NCI-H2081 (cell line): Measurements from ENCODE around the gene SDK1.
"Not testable (repeated sequence)": the region's sequence is repeated elsewhere in the genome, so short reads cannot be mapped to it uniquely, and the experiment has no call there.

ENCODE experiments used
- DNase-seq, 2 experiments: peaks; one replicate each; lab custom pipeline; 2025; lab: John Stamatoyannopoulos, UW

The SDK1 gene

DNA sequence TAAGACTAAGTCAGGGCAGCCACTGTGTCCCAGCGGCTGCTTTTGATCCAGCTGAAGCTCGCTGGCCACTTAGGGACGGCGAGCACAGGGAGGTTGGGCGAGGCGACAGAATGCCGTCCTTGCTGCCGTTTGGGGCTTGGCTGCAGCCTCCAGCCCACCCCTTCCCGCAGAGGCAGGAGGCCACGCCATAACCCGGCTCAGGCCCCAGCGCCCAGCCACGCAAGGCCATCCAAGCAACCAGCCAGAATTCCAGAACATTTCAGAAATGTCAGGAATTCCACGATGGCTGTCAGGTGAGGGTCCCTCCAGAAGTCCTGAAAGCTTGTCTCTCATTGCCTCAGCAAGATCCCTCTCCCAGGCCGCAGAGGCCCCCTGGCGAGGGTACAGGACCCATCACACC, 901.9 kb downstream of the SDK1 start:
- DNase-seq: no peak

DNA sequence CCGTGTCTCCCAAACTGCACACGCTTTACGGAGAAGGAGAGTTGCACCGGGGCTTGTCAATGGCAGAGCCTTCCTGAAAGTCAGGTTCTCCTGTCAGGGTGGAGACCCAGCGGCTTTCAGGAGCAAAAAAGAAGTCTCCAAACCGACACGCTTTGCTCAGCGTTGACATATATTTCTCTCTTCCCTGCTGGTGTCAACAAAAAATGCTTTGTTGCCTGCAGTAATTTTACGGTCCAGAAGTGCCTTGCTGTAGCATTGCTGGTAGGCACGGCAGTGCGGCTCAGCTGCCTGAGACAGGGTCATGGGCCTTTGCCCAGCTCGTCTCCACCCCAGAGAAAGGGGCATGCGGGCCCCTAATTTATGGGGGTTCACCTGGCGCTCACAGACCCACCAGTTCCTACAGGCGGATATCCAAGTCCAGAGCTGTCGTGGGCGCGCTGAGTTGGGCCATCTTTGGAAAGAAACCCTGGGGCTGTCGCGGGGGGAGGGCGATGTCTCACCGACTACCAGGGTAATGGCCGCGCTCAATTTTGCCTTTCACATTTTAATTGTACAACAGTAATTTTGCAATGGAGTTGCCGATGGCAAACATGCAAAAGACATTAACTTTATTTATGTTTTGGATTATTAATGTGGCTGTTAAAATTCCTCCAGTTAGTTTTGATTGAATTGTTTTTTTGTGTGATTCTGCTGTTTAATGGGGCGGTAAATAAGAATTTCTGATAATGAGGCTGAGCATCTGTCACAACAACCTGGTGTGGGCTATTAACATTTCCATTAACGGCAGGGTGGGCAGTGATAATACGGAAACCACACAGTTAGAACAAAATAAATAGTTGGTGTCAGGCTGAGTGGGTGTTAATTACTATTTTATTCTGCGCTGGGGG, 902.8 kb downstream of the SDK1 start:
- DNase-seq: no peak

DNA sequence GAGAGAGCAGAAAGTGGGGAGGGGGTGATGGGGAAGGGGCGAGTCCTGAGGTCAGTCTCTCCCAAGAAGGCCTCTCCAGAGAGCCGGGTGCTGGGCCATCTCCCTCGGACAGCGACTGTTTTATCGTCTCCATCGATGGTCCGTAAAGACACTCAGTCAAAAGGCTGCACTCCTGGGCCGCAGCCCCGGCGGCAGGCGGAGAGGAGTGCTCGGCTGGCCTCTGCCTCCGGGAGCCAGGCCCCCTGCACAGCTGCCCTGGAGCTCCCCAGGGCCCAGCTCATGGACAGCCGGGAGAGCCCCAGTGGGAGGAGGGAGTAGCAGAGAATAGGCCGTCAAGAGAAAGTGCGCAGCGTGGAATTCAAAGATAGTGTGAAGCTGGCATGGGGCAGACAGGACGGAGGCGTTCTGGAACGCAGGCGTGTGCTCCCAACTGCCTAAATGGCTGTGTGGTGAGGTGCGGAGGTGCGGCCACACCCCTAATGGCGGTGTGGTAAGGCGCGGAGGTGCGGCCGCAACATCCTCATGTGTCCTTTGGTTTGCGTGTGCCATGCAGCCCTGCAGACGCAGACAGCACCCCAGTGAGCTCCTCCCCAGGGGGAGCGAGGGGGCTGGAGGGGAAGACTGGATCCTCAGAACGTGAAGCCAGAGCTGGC, 903.6 kb downstream of the SDK1 start:
- DNase-seq: no peak

DNA sequence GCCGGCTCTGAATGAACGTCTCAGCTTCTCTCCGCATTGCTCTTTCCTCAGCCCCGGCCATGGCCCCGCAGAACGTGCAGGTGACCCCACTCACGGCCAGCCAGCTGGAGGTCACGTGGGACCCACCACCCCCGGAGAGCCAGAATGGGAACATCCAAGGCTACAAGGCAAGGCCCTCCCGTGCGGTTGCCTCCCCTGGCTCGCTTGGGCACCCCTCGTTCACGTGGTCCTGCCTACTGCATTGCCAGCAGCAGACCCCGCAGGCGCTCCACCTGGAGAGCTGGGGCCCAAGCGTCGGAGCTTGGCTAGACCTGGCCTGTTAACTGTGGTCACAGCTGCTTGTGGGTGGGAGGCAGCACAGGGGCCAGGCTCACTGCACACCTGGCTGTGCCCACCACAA, 904.8 kb downstream of the SDK1 start:
- no peak for DNase-seq

DNA sequence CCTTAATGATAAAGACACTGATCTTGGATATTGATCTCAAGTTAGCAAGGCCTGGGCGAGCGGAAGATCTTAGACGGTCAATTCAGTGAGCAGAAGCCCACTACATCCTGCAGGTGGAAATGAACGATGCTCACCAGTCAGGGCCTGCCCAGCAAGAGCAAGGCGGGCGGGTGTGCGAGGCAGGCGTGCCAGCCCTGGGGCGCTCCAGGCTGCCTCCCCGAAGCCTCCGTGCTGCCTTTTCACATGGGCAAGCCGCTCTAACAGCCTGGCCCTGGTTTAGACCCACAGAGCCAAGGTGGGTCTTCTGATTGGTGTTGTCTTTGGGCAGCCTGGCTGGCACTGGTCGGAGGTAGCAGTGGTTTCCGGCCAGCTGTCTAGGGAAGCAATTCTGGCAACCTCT, 906.0 kb downstream of the SDK1 start:
- DNase-seq: no peak

DNA sequence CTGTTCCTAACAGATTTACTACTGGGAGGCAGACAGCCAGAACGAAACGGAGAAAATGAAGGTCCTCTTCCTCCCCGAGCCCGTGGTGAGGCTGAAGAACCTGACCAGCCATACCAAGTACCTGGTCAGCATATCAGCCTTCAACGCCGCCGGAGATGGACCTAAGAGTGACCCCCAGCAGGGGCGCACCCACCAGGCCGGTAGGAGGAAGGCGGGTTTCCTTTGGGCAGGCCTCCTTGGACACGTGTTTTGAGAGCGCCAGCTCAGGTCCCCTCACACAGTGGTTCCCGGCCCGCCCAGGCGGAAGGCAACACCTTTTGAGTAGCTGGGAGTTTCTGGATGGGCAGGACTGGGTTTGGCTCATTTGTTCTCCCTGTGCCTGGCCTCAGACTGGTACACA, 907.0 kb downstream of the SDK1 start:
- DNase-seq: no peak

DNA sequence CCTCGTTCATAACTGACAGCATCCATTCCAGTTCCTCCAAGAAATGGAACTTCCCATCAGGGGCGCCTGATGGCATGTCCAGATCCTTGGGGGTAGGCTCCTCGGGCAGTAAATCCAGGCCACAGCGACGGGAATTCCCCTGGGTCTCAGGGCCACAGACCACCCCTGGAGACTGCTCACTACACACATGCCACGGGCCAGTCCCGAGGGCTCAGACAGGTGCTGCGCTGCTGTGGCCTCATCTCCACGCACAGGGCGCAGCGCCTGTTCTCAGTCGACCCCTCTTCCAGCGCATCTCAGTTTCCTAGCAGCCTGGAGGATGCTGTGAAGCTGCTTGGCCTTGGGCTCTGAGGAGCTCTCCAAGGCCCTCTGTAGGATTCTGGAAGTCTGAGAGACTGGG, 907.5 kb downstream of the SDK1 start:
- DNase-seq: no peak

DNA sequence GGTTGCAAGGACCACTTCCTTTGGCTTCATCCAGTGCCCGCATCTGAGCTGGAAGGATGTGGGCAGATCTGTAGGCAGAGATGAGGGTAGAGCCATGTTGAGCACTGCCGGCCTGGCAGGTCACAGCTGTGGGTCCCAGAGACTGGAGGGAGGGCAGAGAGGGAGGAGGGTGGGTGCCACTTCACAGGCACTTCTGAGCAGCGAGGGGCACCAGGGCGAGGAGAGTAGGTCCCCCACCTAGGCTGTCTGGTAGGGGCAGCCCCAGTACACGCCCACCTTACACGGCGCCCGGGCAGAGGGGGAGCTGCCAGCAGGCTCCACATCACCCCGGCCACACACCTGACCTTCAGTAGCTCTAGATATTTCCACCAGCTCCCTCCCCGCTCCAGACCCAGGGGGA, 908.1 kb downstream of the SDK1 start:
- no peak for DNase-seq

DNA sequence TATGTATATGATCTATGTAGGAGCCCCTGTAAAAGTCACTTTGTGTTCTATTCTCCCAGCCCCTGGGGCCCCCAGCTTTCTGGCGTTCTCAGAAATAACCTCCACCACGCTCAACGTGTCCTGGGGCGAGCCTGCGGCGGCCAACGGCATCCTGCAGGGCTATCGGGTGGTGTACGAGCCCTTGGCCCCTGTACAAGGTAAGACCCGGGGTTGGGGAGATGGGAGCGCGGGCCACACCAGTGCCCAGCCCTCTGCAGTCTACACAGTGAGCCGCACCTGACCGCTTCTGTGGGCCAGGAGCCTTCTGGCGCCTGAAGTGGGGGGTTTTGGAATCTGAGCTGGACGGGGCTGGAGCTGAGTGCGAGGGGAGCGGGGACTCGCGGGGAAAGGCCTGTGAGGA, 908.9 kb downstream of the SDK1 start:
- no peak for DNase-seq

DNA sequence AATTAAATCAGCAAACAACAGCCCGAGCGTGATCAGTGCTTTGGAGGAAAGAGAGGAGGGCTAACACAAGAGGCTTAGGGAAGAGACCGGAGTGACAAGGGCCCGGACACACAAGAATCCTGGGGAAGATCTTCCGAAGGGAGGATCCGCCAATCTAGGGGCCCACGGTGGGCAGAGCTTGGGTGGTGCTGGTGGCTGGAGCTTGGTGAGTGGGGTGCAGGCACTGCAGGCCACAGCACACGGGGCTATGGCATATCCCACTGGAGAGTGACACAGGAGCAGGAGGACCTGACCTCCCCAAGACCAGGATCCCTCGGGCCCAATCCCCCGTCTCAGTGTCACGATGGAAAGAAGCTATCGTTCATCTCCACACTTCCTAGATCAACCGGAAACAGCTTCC, 909.8 kb downstream of the SDK1 start:
- no peak for DNase-seq

DNA sequence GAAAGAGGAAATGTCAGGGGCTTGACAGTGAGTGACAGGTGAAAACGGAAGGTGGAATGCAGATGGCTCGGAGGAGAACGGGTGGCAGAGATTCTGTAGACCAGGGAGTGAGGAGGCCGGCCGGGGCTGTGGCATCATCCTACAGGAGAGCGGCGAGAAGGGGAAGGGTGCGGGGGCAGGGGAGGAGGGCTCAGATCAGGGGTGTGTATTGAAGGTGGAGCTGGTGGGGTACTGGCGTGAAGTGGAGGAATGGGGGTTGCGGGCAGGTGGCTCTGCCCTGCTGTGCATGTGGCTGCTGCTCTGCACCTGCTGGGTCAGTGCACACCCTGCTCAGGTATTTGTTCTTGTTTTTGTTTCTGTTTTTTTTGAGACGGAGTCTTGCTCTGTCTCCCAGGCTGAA, 910.2 kb downstream of the SDK1 start:
- no peak for DNase-seq

DNA sequence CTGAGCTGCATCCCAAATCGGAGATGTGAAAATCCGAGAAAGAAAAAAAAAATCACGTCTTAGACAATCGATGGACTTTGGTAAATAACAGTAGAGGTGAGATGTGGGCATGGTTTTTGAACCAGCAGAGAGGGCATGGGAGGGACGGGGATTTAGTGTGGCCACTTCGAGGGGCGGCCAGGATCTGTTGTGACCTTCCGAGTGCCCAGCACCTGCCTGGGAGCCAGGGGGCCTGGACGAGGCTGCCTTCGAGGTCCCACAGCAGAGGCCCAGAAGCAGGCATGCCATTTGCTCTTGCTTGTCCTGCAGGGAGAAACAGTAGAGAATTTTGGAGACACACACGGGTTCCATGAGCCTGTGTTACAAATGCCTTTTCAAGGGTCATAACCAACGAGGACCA, 911.3 kb downstream of the SDK1 start:
- no peak for DNase-seq

DNA sequence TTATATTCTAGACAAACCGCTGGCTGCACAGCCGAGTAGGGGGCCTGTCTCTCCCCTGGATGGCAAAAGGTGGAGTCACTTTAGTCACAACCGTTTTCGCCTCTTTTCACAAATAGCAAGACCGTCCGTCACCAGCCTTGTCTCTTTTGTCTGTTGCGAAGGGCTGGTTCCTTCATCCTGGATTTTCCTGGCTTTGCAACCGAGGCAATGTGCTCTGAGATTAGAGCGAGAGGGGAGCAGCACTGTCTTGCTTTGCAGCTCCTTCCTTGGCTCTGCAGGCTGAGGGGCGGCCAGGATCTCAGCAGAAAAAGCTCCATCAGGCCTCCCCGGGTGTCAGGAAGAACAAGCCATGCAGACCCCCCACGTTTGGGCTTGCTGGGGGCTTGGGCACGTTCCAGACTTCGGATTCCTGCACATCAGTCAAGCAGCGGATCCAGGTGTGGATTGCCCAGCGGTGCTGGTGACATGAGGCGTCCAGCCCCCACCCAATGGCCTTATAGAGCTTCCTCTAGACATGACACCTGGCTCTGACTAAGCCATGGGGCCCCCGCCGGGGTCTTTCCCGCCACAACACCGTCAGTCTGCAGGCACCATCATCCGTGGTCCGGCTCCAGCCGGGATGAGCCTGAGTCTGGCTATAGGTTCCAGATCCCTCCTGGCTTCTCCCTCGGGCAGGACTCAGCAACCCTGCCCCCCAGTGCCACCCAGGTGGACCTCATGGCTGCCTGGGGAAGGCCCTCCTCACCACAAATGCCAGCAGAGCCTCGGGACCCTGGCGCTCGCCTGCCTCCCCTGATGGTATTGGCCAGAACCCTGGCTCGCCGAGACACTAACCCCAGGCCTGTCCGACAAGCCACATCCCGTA, 913.5 kb downstream of the SDK1 start:
- no peak for DNase-seq

DNA sequence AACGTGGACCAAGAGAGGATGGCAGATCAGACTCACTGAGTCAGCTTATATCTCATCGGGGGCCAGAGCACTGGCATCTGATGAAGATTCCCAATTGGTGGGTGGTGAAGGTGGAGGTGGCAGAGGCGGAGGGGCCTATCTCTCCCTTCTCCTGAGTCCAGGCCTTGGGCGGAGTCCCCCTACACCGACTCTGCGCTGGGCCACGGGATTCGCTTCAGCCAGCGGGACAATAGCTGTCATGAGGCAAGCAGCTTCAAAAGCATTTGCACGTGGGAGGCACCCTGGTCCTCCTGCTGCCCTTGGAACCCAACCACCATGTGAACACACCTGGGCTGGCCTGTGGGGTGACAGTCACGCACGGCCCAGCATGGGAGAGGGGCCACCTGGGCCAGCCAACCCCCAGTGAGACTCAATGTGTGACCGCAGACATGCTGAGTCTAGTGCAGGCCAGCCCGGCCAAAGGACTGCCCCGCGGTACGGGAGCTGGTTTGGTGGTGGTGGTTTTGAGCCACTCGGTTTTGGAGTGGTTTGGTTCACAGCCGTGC, 914.2 kb downstream of the SDK1 start:
- no peak for DNase-seq

DNA sequence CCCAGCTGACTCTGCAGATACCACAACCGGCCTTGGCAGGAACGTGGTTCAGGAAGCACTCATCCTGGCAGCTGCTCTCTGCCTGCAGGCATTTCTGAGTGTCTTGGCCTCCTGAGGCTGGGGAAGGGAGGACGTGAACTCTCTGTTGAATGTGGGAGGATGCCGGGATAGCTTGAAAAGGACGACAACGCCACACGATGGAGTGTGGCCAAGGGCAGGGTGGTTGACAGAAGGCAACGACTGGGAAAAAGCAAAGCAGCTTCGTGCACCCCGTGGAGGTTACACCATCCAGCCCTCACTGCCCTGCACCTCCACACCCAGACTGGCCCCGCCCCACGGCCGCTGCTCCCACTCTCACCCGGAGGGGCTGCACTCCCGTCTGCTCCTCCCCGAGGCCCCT, 915.0 kb downstream of the SDK1 start:
- DNase-seq: no peak

DNA sequence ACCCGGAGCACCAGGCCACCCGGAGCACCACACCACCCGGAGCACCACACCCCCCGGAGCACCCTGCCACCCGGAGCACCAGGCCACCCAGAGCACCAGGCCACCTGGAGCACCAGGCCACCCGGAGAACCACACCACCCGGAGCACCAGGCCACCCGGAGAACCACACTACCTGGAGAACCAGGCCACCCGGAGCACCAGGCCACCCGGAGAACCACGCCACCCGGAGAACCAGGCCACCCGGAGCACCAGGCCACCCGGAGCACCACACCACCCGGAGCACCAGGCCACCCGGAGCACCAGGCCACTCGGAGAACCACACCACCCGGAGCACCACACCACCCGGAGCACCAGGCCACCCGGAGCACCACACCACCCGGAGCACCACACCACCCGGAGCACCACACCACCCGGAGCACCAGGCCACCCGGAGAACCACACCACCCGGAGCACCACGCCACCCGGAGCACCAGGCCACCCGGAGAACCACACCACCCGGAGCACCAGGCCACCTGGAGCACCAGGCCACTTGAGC, 916.1 kb downstream of the SDK1 start:
- not testable (repeated sequence) for DNase-seq

DNA sequence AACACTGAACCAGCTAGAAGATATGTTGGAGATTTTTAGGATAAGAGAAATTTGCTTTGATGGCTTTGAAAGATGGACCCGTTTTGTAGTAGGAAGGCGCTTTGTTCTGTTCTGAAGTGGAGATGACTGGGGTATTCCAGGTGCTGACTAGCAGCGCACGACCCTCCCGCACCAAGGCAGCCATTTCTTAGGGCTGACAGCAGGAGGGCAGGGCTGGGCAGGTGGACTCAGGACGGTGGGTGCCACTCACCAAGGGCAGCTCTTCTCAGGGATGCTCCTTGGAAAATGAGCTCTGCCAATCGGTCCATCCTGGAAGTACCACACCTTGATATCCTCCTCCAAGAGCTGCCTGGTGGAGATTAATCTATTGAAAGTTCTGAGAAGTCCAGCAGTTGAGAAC, 917.4 kb downstream of the SDK1 start:
- no peak for DNase-seq

DNA sequence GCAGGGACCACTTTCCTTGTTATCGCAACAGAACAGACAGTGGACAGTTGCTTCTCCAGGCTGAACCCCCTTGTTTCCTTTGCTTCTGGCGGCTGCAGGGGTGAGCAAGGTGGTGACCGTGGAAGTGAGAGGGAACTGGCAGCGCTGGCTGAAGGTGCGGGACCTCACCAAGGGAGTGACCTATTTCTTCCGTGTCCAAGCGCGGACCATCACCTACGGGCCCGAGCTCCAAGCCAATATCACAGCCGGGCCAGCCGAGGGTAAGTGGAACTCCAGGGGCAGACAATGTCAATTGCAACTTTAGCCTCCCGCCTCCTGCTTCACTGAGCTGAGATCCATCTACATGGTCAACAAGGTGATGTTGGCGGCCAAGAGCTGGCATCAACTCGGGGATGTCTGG, 919.0 kb downstream of the SDK1 start:
- DNase-seq: no peak

DNA sequence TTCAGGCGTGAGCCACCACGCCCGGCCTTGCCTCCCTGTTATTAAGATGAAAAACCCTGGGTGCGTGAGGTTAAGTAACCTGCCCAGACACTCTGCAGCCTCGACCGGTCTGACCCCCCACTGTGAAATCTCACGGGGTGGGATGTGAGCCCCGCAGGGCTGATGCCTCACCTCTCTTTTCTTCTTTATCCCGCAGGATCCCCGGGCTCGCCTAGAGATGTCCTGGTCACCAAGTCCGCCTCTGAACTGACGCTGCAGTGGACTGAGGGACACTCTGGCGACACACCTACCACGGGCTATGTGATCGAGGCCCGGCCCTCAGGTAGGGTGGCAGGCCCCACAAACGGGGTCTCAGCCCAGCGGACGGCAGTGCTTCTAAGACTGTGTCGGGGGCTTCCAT, 920.0 kb downstream of the SDK1 start:
- no peak for DNase-seq

DNA sequence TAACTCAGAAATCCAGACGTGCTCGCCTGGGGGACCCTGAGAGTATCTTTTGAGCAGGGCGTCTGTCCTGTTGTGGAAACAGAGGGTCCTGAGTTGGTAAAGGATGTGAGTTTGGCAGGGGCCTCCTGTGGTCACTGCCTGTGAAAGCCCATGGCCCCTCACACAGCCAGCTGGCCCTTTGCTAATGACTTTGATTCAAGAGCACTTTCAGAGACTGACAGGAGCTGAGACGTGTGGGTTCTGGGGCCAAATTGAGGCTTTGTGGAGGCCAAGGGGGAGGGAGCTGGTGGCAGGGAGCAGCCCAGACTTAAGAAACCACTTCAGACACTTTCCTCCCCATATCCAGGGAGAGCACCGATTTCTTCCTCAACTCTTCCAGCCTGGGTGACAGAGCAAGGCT, 921.6 kb downstream of the SDK1 start:
- no peak for DNase-seq

DNA sequence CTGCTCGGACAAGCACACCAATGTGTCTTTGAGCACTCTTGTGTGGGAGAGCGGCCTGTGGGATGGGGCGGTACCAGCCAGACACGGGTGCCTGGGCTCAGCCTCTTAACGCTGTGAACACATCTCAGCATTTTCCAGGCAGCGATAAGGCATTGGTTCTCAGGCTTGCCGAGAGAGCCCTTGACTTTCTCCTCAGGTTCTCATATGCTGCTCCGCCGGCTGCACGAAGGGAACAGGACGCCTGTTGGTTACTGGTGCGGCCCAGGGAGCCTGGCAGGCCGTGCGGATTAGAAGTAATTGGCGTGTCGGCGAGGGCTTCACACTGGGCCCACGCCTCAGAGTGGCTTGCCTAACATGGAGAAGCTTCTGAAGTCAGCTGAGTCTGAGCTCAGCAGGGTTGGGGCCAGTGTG, 924.3 kb downstream of the SDK1 start:
- peak in 1 of 2 experiments; percentile 51 for DNase-seq

DNA sequence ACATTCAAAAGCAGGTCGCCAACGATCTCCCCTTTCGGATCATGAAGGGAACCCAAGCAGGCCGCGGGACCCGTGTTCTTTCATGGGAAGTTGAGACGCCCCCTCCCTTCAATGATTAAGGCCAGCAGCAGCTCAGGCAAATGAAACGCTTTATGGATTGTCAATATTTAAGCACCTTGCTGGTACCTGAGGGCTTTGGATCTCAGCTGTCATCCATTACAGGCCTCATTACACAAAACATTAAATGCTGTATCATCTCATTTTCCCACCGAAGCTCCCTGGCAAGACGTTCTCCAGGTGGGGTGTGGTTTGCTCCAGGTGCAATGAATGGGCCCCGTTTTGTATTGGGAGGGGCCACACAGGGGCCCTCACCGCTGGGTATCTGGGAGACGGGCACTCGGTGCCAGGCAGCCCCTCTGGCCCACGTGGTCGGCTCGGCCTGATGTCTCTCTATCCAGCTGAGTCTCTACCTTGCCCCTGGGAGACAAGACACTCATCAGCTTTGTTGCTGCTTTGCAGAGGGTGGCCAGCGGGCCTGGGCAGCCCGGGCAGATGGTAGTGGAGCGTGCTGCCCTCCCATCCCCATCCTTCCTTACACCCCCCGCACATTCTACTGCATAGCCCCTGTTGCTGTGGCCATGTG, 925.0 kb downstream of the SDK1 start:
- DNase-seq: peak; percentile 70 to 91
